Activated naive CD4-positive, alpha-beta T cell treated with anti-CD3 and anti-CD28 coated beads for 36 hours (primary cell): ENCODE measurements around the gene AUTS2. TPM values are rescaled to one million over a fixed set of nuclear protein-coding genes. Genes with fewer than 3 reads are reported as not detected.

Experiments used
- CTCF ChIA-PET: fragments of 350-600 bp; sonication (Branson Sonifier 250); formaldehyde crosslinking; loops from one replicate; lab custom pipeline; 2021; ENCODE audit warnings: antibody characterized with exemption; lab: Charles Lee
- DNase-seq: peaks from one replicate; pipeline ENCODE4 v3.0.0-alpha.2; 2020
- H3K27ac Mint-ChIP-seq: one replicate; pipeline ENCODE4 v1.8.0; 2021; ENCODE audit warnings: mild to moderate bottlenecking, mixed read lengths
- H3K27me3 Mint-ChIP-seq: one replicate; pipeline ENCODE4 v1.8.0; 2021; ENCODE audit warnings: low read depth, mixed read lengths
- H3K36me3 Mint-ChIP-seq: one replicate; pipeline ENCODE4 v1.8.0; 2021; ENCODE audit warnings: low read depth, mixed read lengths
- H3K4me1 Mint-ChIP-seq: one replicate; pipeline ENCODE4 v1.8.0; 2021; ENCODE audit warnings: low read depth, mixed read lengths
- H3K4me3 Mint-ChIP-seq: one replicate; pipeline ENCODE4 v1.8.0; 2021; ENCODE audit warnings: mild to moderate bottlenecking, moderate library complexity, mixed read lengths
- H3K9me3 Mint-ChIP-seq: one replicate; pipeline ENCODE4 v1.8.0; 2021; ENCODE audit warnings: mixed read lengths
- intact Hi-C: fragments of 100-400 bp; cut with micrococcal nuclease; formaldehyde crosslinking; loops from one replicate; pipeline ENCODE4 v1.15.1; 2023
- total RNA-seq, 2 experiments: library from RNA; stranded (reverse); gene quantifications; one replicate each; pipeline ENCODE4 v1.2.3, GENCODE V29; 2021

Gene AUTS2
- total RNA-seq, 2 experiments from 2014 or later: 0.79 to 1.1 TPM

DNA sequence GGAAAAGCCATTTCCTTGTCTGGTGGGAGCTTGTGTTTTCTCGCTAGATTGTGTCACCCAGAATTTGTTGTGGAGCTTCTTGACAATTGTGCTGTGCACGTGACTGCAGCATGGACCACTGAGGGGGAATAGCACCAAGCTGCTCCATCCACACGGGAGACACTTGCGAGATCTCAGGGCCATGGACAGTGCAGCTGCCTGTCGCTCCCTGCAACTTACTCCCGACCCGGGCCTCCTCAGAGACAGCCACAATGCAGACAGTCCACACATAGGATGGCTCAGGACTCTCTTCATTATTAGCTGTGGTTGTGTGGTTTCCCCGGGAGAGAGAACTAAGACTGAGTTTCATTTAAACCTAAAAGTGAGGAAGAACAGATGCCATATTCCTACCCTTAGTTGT, 860.5 kb downstream of the AUTS2 start:
- no peak overlapping the region for H3K27ac Mint-ChIP-seq
- no peak overlapping the region for H3K4me3 Mint-ChIP-seq
- H3K36me3 Mint-ChIP-seq: no peaks in the 10 kb centered on the region
- peaks cover 16% of the 10 kb centered on the region for H3K4me1 Mint-ChIP-seq
- H3K27me3 Mint-ChIP-seq: no peaks in the 10 kb centered on the region
- DNase-seq: no peak
- H3K9me3 Mint-ChIP-seq: no peaks in the 10 kb centered on the region
- intact Hi-C loops: loop anchor here (10.0 kb wide), 1 partner anchor 206 kb away; no protein-coding TSS in a partner anchor
- CTCF ChIA-PET: no interaction called here

DNA sequence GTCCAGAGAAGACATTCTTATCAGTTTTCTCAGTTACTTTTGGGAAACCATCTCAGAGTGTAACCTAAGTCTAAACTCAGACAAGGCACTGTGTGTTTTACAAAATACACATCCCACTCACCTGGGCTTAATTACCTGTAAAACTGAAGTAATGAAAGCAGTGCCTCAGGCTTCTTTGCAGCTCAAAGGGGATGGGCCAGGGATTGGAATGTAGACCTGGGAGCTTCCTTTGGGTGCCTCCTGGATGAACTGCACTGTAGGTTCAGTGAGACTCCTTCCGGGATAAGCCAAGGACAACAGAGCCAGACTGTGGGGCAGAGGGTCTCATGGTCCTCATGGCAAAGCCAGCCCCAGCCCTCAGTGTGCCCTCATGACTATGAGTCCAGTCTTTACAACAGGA, 861.3 kb downstream of the AUTS2 start:
- no peak overlapping the region for H3K27ac Mint-ChIP-seq
- H3K27me3 Mint-ChIP-seq: no peaks in the 10 kb centered on the region
- CTCF ChIA-PET: no interaction called here
- no peaks in the 10 kb centered on the region for H3K9me3 Mint-ChIP-seq
- H3K4me3 Mint-ChIP-seq: no peak overlapping the region
- intact Hi-C loops: loop anchor here (10.0 kb wide), 1 partner anchor 205 kb away; no protein-coding TSS in a partner anchor
- peaks cover 16% of the 10 kb centered on the region for H3K4me1 Mint-ChIP-seq
- no peaks in the 10 kb centered on the region for H3K36me3 Mint-ChIP-seq
- no peak for DNase-seq

DNA sequence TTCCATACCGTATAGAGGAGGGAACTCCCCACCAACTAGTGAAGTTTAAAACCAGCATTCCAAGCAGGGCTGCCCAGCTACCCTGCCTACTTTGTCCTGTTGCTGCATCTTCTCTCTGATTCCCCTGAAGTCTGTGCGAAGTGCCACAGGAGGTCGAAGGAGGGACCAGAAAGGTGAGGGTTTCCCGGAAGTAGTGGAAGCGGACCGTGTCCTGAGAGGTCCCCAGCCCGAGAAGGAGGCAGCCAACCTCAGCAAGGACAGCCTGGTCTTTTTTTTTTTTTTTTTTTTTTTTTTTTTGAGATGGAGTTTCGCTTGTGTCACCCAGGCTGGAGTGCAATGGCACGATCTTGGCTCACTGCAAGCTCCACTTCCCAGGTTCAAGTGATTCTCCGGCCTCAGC, 861.8 kb downstream of the AUTS2 start:
- Mint-ChIP-seq H3K27me3 (no peaks in the 10 kb centered on the region), H3K9me3 (no peaks in the 10 kb centered on the region), H3K4me1 (peaks cover 16% of the 10 kb centered on the region), H3K4me3 (no peak overlapping the region), H3K36me3 (no peaks in the 10 kb centered on the region), H3K27ac (no peak overlapping the region)
- no peak for DNase-seq
- intact Hi-C loops: no loop called here
- CTCF ChIA-PET: no interaction called here

DNA sequence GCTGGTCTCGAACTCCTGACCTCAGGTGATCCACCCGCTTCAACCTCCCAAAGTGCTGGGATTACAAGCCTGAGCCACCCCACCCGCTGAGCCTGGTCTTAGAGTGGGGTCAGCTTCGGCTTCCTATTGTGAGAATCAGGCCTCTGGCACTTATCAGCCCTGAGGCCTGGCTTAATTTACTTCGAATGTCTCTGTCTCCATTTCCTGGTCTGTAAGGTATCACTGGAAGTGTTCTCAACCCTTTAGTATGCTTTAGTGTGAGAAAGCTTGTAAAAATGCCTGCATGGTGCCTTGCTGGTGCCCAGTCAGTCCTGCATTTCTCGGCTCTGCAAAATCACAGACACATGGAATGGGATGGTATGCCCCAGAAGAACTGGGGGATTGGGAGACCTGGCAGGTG, 862.3 kb downstream of the AUTS2 start:
- Mint-ChIP-seq H3K36me3 (no peaks in the 10 kb centered on the region), H3K4me1 (peaks cover 16% of the 10 kb centered on the region), H3K9me3 (no peaks in the 10 kb centered on the region), H3K27ac (no peak overlapping the region), H3K27me3 (no peaks in the 10 kb centered on the region), H3K4me3 (no peak overlapping the region)
- CTCF ChIA-PET: no interaction called here
- intact Hi-C loops: no loop called here
- DNase-seq: no peak

DNA sequence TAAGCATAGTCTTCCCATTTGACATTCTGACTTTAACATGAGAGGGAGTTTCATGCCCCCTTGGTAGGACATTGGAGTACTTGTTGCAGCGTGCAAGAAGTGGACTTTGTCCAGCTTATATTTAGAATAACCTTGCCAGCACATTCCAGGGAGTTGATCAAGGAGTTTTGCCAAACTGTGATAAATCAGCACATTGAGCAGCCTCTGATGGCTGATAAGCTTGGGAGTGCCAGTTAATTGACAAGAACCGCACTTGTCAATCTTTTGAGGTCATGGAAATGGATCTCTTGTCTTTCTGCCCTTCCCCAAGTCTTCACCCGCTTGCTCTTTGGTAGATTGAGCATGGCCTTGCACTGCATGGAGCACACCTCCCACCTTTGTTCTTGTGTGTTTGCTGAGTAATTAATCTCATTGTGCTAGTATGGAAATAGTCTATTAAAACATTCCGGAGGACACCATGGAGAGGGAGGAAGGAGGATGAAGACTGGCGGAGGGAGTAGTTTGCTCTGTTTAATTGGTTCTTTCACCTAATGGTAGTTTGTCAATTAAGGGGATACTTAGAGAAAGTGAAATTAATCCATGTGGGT, 865.2 kb downstream of the AUTS2 start:
- intact Hi-C loops: no loop called here
- Mint-ChIP-seq H3K27me3 (no peaks in the 10 kb centered on the region), H3K9me3 (peaks cover 3% of the 10 kb centered on the region), H3K36me3 (no peaks in the 10 kb centered on the region), H3K4me3 (no peak overlapping the region), H3K27ac (no peak overlapping the region), H3K4me1 (peaks cover 3% of the 10 kb centered on the region)
- no peak for DNase-seq
- CTCF ChIA-PET: interaction anchor here (0.5 kb wide), 1 partner anchor 63 kb away, joined by 5 read pairs; no protein-coding TSS in a partner anchor

DNA sequence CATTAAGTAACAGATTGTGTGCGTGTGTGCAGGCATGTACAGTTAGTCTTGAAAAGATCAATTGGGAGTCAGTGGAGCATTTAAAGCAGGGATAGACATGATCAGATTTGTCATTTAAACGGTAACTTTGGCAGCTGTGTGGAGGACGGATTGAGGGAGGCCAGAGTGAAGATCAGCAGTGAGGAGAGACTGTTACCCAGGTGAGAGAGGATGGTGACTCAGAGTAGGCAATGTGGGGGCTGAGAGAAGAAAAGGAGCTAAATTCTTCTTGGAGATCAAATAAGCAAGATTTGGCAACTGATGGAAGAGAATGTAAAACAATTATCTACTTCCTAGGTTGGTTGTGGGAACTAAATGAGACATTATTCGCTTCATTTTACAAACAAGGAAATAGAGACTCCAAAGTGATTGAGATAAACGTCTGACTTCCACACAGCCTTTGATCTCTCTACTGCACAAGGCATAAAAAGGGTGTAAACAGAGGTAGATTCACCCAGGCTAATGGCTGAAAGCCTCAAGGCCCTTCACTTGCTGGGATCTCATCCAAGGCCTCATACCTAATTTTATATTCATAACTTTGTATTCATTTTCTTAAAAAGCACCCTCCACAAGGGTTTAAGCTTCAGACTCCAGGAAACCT, 868.6 kb downstream of the AUTS2 start:
- H3K4me3 Mint-ChIP-seq: no peak overlapping the region
- no peak for DNase-seq
- peaks cover 3% of the 10 kb centered on the region for H3K9me3 Mint-ChIP-seq
- H3K4me1 Mint-ChIP-seq: no peaks in the 10 kb centered on the region
- no peaks in the 10 kb centered on the region for H3K36me3 Mint-ChIP-seq
- no peaks in the 10 kb centered on the region for H3K27me3 Mint-ChIP-seq
- intact Hi-C loops: no loop called here
- no peak overlapping the region for H3K27ac Mint-ChIP-seq
- CTCF ChIA-PET: no interaction called here

DNA sequence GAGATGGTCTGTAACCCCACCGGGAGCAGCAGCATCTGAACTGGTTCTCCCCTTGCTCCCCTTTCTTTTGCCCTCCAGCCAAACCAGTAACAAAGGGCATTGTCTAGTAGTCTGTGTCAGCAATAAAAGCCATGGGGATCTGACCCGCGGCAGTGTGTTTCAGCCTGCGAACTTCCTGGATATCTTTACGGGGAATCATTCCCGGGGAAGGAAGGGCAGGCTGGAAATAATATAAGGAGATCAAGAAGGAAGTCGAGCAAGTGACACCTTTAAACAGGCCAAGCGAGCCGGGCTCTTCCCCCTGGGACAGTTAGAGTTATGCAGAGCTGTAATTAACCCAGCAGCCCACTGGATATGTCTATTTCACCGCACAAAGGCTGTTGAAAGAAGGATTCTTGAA, 872.5 kb downstream of the AUTS2 start:
- Mint-ChIP-seq H3K9me3 (peaks cover 3% of the 10 kb centered on the region), H3K4me3 (no peak overlapping the region), H3K4me1 (no peaks in the 10 kb centered on the region), H3K27me3 (no peaks in the 10 kb centered on the region), H3K36me3 (no peaks in the 10 kb centered on the region), H3K27ac (no peak overlapping the region)
- intact Hi-C loops: no loop called here
- CTCF ChIA-PET: no interaction called here
- no peak for DNase-seq

DNA sequence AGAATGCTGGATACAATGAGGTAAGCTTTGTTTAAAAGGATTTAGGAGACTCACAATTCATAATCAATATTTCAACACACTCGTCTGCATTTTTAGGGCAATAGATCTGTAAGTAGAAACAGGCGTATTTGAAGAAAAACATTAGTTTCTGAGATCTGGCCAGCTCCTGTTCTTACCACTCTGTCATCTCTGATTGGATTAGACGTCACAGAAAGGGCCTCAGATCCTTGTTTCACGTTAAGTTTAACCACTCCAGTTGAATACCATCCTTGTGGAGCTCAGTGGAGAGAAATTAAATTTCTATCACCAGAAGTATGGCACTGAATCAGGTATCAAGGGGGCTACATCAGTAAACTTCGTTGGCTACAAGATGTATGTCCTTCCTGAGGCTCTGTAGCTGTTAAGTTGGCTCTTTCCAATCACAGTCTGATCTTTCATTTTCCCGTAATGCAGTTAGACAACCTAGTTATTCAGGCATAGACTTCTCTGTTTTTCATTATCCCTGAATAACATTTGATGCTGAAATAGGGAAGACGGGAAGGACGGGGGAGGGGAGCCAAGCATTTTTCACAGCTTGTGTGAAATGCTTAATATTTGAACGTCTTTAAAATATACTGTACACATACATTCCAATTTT, 874.4 kb downstream of the AUTS2 start:
- H3K9me3 Mint-ChIP-seq: peaks cover 3% of the 10 kb centered on the region
- H3K27ac Mint-ChIP-seq: no peak overlapping the region
- H3K36me3 Mint-ChIP-seq: no peaks in the 10 kb centered on the region
- no peak overlapping the region for H3K4me3 Mint-ChIP-seq
- intact Hi-C loops: no loop called here
- DNase-seq: no peak
- CTCF ChIA-PET: no interaction called here
- no peaks in the 10 kb centered on the region for H3K27me3 Mint-ChIP-seq
- H3K4me1 Mint-ChIP-seq: no peaks in the 10 kb centered on the region

DNA sequence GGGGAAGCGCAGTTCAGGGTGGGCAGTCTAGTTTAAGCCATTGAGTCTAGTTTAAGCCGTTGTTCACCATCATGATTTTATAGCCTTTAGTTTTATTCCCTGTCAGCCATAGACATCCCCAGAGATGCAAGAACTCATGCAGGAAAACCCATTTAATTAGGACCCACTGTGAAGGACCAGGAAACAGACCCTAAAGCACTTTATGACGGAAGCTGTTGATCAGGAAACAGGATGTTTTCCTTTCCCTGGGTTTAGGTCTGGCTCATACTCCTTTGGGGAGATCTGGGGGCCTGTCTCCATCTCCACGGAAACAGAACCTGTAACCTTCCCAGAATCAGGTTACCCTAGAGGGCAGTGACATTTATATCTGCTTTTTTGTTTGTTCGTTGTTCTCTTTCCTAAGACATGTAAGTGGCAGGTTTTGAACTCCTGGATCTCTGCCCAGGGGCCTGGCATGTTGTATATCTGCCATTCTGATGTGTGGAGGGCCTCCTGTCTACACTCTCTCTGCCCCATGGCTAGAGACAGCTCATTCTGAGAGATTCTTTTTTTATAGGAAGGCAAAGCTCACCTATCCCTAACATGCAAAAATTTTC, 876.5 kb downstream of the AUTS2 start:
- H3K27ac Mint-ChIP-seq: no peak overlapping the region
- H3K4me1 Mint-ChIP-seq: no peaks in the 10 kb centered on the region
- H3K27me3 Mint-ChIP-seq: no peaks in the 10 kb centered on the region
- no peaks in the 10 kb centered on the region for H3K36me3 Mint-ChIP-seq
- CTCF ChIA-PET: no interaction called here
- H3K4me3 Mint-ChIP-seq: no peak overlapping the region
- no peaks in the 10 kb centered on the region for H3K9me3 Mint-ChIP-seq
- intact Hi-C loops: no loop called here
- DNase-seq: no peak

DNA sequence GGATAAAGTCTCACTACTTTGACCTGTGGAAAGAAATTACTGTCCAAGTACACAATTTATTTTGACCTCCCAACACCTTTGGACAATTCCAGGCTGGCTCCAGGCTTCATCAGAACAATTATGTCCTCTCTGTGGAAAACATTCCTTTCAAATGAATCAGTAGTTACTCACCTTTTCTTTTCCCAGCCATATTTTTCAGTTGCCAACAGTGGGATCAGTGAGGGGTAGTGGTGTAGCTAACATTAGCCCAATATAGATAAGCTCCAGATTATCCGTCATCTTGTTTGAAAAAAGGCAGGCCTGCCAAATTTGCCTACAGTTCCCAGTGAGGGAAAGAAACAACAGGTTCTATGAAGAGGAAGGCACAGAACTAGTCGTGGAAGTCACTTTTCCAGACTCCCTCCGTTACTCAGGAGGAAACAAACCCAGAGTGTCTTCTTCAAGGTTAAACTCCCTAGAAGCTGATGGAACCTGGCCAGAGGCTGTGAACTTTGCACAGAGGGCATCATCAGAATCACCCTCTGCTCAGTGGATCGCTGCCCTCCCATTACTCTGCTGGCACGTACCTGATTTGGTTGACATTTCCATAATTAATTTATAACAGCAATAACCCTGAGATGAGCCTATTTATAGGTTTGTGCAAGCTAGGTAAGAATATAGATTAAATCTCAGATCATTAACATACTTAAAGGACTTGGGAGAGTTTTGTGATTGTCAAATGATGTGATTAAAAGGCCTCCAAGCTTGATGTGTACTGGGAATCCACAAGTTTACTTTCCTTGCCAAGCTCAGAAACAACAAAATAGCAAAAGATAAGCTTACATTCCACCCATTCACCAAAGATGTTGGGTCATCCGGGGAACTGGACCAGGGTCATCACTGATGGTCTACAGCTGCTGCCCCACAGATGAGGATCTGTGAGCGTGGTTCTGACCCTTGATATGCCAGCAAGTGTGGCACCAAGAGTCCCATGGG, 879.0 kb downstream of the AUTS2 start:
- CTCF ChIA-PET: interaction anchor here (0.6 kb wide), 1 partner anchor 381 kb away, joined by 3 read pairs; no protein-coding TSS in a partner anchor
- H3K27me3 Mint-ChIP-seq: no peaks in the 10 kb centered on the region
- H3K36me3 Mint-ChIP-seq: no peaks in the 10 kb centered on the region
- intact Hi-C loops: no loop called here
- no peak for DNase-seq
- H3K4me3 Mint-ChIP-seq: no peak overlapping the region
- H3K9me3 Mint-ChIP-seq: no peaks in the 10 kb centered on the region
- H3K4me1 Mint-ChIP-seq: no peaks in the 10 kb centered on the region
- H3K27ac Mint-ChIP-seq: no peak overlapping the region

DNA sequence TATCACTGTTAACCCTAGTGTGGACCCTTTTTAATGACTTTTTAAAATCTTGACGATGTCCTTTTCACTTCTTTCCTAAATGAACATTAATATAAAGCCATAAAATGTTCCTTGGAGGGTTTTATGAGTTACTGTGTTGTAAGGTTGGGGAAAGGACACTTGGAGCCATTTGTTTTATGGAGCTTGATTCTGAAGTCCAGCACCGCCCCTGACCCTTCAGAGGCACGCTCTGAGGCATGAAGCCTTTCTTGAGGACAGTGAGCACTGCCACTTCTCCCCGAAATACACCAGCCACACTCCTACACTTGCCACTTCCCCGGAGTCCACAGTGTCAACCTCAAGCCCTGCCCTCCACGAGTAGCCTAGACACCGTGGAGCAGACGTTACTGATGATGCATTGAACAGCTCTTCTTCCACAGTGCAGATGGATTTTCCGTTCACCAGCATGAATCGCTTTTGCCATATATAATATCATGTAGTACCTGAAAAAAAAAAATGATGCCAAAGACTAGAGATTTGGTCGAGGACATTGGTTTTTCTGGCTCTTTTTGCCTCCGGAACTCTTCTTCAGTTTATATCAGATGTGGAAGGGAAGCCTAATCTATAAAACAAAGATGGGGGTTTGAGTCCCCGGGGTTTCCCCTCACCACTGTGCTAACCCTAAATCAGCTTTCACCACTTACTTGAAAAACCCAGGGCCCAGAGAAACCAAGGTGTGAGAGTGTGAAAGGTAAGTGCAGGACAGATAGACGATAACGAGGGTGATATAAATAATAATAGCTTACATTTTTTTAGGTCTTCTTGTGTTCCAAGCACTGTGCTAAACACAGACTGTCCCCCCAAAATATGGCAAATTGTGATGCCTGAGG, 881.1 kb downstream of the AUTS2 start:
- intact Hi-C loops: no loop called here
- Mint-ChIP-seq H3K36me3 (no peaks in the 10 kb centered on the region), H3K9me3 (peaks cover under 1% of the 10 kb centered on the region), H3K27ac (no peak overlapping the region), H3K27me3 (no peaks in the 10 kb centered on the region), H3K4me1 (no peaks in the 10 kb centered on the region), H3K4me3 (no peak overlapping the region)
- CTCF ChIA-PET: interaction anchor here (0.8 kb wide), 1 partner anchor 450 kb away, joined by 6 read pairs; no protein-coding TSS in a partner anchor
- no peak for DNase-seq
